Fibroblast of lung (primary cell): ENCODE data around the gene SCTR. TPM values are rescaled to one million over a fixed set of nuclear protein-coding genes. Genes with fewer than 3 reads are reported as not detected.

ENCODE experiments used
- DNase-seq, 2 donors: peaks; one replicate each; pipeline versions ENCODE4 v3.0.0 to v3.0.0-alpha.2; 2010; ENCODE audit warnings: low read depth in 2 of 2
- H2AFZ ChIP-seq: 2 replicates; pipeline ENCODE4 v1.5.1; 2012; ENCODE audit warnings: low read length, control low read depth, inconsistent platforms
- H3K27ac ChIP-seq: 2 replicates; pipeline ENCODE4 v1.5.1; 2011; ENCODE audit warnings: low read length, control low read depth; ENCODE audit not compliant: insufficient read depth
- H3K27me3 ChIP-seq: 2 replicates; pipeline ENCODE4 v1.5.1; 2011; ENCODE audit warnings: mild to moderate bottlenecking, low read length; ENCODE audit not compliant: control insufficient read depth, insufficient read depth
- H3K36me3 ChIP-seq: 2 replicates; pipeline ENCODE4 v1.5.1; 2011; ENCODE audit warnings: low read length; ENCODE audit not compliant: control insufficient read depth, insufficient read depth
- H3K4me1 ChIP-seq: 2 replicates; pipeline ENCODE4 v1.5.1; 2011; ENCODE audit warnings: low read length; ENCODE audit not compliant: control insufficient read depth, insufficient read depth; ENCODE audit errors: extremely low read depth
- H3K4me2 ChIP-seq: 2 replicates; pipeline ENCODE4 v1.5.1; 2011; ENCODE audit warnings: low read length, control low read depth; ENCODE audit not compliant: insufficient read depth; ENCODE audit errors: extremely low read depth
- H3K4me3 ChIP-seq, 4 experiments: fragments of 200-600 bp in 1 of 4; sonication (generic) in 1 of 4; replicated peaks in 1 of 4; 2 replicates each; pipeline ENCODE4 v1.5.1; 2011 to 2016; ENCODE audit warnings: low read length in 4 of 4, low read depth in 3 of 4, mild to moderate bottlenecking in 3 of 4, control low read depth in 2 of 4, inconsistent platforms in 1 of 4, mixed read lengths in 1 of 4; ENCODE audit not compliant: insufficient read depth in 1 of 4; ENCODE audit errors: control extremely low read depth in 1 of 4
- H3K79me2 ChIP-seq: 2 replicates; pipeline ENCODE4 v1.5.1; 2012; ENCODE audit warnings: mild to moderate bottlenecking, low read length, inconsistent platforms; ENCODE audit not compliant: control insufficient read depth, insufficient read depth
- H3K9ac ChIP-seq: 2 replicates; pipeline ENCODE4 v1.5.1; 2011; ENCODE audit warnings: mild to moderate bottlenecking, low read length, control low read depth; ENCODE audit not compliant: insufficient read depth
- H3K9me3 ChIP-seq: 2 replicates; pipeline ENCODE4 v1.5.1; 2012; ENCODE audit warnings: low read depth, low read length; ENCODE audit not compliant: control insufficient read depth, insufficient read depth
- H4K20me1 ChIP-seq: 2 replicates; pipeline ENCODE4 v1.5.1; 2011; ENCODE audit warnings: low read length; ENCODE audit not compliant: control insufficient read depth, insufficient read depth; ENCODE audit errors: extremely low read depth
- EZH2 ChIP-seq: IDR thresholded peaks from 2 replicates; pipeline ENCODE4 v1.5.1; 2012; ENCODE audit warnings: low read length, control low read depth, mild to moderate bottlenecking; ENCODE audit errors: missing control alignments
- polyA plus RNA-seq, 2 donors: library from polyadenylated mRNA; depleted of rRNA in 1 of 2; stranded (reverse) in 1 of 2; unstranded in 1 of 2; fragments of >200 nt; gene quantifications; 2 replicates each; pipeline ENCODE4 v1.2.1, GENCODE V29; 2011 to 2012; ENCODE audit warnings: missing spikeins in 1 of 2
- total RNA-seq: library from RNA; depleted of rRNA; stranded (reverse); fragments of >200 nt; gene quantifications from 2 replicates; pipeline ENCODE4 v1.2.1, GENCODE V29; 2014
- TF ChIP-seq, protein P1 (sequence below), 2 donors: IDR thresholded peaks in 1 of 2; conservative IDR thresholded peaks in 1 of 2; 1 replicate in 1 of 2; 2 replicates in 1 of 2; pipeline ENCODE4 v1.5.1; 2011 to 2012; ENCODE audit warnings: low read length in 2 of 2, control low read depth in 1 of 2, inconsistent platforms in 1 of 2, low read depth in 1 of 2, mild to moderate bottlenecking in 1 of 2

SCTR gene
- total and polyA plus RNA-seq, 2 donors (not counting 1 experiment from before 2014, with no cell fraction given): not detected

DNA sequence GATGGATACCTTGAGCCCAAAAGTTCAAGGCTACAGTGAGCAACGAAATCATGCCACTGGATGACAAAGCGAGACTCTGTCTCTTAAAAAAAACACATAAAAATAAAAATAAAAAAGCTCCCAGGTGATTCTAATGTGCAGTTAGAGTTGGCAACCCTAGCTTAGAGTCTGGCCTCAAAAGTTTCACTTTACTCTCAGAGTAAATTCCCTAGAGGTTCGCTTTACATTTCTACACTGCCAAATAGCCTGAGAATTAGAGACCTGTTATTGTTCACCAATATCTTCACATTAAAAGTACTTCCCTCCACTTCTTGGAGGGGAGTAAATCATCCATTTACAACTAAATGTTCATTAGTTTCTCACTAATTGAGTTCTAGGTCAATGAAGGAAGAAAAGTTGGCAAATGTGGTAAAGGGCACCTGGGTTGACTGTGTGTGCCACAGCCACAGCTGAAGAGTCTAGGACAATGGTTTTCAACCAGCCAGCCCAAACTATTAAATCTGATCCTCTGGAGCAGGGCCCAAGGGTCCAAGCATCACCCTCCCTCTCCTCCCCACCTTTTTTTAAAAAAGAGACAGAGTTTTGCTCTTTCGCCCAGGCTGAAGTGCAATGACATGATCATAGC lies 107.9 kb downstream of the SCTR start:
- Histone ChIP-seq H3K36me3 (no peaks in the 10 kb centered on the region), H3K4me1 (no peaks in the 10 kb centered on the region), H3K9me3 (no peaks in the 10 kb centered on the region), H3K79me2 (no peaks in the 10 kb centered on the region), H3K27ac (no peak overlapping the region), H3K9ac (no peak overlapping the region), H3K4me3 (no peak overlapping the region), H2AFZ (no peak overlapping the region), H4K20me1 (no peaks in the 10 kb centered on the region), H3K27me3 (peaks cover 2% of the 10 kb centered on the region), H3K4me2 (no peak overlapping the region)
- DNase-seq: no peak
- TF ChIP-seq, protein P1, sequence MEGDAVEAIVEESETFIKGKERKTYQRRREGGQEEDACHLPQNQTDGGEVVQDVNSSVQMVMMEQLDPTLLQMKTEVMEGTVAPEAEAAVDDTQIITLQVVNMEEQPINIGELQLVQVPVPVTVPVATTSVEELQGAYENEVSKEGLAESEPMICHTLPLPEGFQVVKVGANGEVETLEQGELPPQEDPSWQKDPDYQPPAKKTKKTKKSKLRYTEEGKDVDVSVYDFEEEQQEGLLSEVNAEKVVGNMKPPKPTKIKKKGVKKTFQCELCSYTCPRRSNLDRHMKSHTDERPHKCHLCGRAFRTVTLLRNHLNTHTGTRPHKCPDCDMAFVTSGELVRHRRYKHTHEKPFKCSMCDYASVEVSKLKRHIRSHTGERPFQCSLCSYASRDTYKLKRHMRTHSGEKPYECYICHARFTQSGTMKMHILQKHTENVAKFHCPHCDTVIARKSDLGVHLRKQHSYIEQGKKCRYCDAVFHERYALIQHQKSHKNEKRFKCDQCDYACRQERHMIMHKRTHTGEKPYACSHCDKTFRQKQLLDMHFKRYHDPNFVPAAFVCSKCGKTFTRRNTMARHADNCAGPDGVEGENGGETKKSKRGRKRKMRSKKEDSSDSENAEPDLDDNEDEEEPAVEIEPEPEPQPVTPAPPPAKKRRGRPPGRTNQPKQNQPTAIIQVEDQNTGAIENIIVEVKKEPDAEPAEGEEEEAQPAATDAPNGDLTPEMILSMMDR (conservative IDR thresholded peaks at IDR 0.05 in 1 of 2, IDR thresholded peaks at IDR 0.05 in 1 of 2; ENCODE audit: low read depth in 1 of 2, low read length in 2 of 2): no peak
- TF ChIP-seq EZH2: no peak

DNA sequence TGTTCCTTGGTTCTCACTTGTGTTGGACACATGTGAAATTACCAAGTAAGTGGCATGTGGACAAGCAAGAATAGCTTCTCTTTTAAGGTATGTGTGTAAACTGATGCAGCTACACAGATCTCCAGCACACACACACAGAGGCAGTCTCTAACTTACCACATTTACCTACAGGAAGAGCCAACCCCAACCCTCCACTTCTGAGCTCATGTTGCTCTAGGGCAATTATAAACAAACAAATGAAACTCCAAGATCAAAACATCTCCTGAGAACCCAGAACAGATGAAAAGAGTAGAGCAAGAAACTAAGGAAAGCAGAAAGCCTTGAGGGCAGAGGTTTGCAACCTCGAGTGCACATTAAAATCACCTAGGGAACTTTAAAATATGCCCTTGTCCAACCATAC lies 108.7 kb downstream of the SCTR start:
- no peak overlapping the region for H3K27ac ChIP-seq
- no peak for DNase-seq
- no peaks in the 10 kb centered on the region for H4K20me1 ChIP-seq
- no peaks in the 10 kb centered on the region for H3K9me3 ChIP-seq
- peaks cover under 1% of the 10 kb centered on the region for H3K27me3 ChIP-seq
- TF ChIP-seq EZH2: no peak
- TF ChIP-seq, protein P1 (conservative IDR thresholded peaks at IDR 0.05 in 1 of 2, IDR thresholded peaks at IDR 0.05 in 1 of 2; ENCODE audit: low read depth in 1 of 2, low read length in 2 of 2): no peak
- H3K36me3 ChIP-seq: no peaks in the 10 kb centered on the region
- H3K79me2 ChIP-seq: no peaks in the 10 kb centered on the region
- no peak overlapping the region for H3K4me3 ChIP-seq
- no peak overlapping the region for H3K9ac ChIP-seq
- no peaks in the 10 kb centered on the region for H3K4me1 ChIP-seq
- no peak overlapping the region for H3K4me2 ChIP-seq
- H2AFZ ChIP-seq: no peak overlapping the region

DNA sequence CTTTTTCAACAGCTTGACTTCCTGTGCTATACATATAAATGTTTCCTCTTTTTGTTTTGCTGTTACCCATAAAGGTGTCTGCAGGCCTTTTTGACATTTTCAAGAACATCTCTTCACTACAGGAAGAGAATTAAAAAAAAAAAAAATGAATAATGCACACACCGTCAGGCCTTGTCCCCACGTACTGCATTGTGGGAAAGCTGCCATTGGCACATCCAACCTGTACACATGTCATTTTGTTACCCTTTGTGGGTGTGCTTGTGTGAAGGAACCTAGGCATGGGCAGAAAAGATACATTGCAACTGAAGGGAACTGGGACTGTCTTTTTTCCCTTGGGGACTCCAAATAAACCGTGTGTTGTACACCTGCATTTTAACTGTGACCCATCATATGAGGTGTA lies 109.4 kb downstream of the SCTR start:
- Histone ChIP-seq H3K9ac (no peak overlapping the region), H3K4me1 (no peaks in the 10 kb centered on the region), H3K4me3 (no peak overlapping the region), H3K27ac (no peak overlapping the region), H3K9me3 (no peaks in the 10 kb centered on the region), H2AFZ (no peak overlapping the region), H3K36me3 (no peaks in the 10 kb centered on the region), H3K27me3 (no peaks in the 10 kb centered on the region), H4K20me1 (no peaks in the 10 kb centered on the region), H3K79me2 (no peaks in the 10 kb centered on the region), H3K4me2 (no peak overlapping the region)
- no peak for DNase-seq
- TF ChIP-seq EZH2: no peak
- TF ChIP-seq, protein P1 (conservative IDR thresholded peaks at IDR 0.05 in 1 of 2, IDR thresholded peaks at IDR 0.05 in 1 of 2; ENCODE audit: low read depth in 1 of 2, low read length in 2 of 2): no peak
